Endodermal cell (in vitro differentiated cells): ENCODE measurements around the gene THSD4. TPM values are rescaled to one million over a fixed set of nuclear protein-coding genes. Genes with fewer than 3 reads are reported as not detected.

Experiments
- DNase-seq: peaks from one replicate; pipeline ENCODE4 v3.0.0-alpha.2; 2017
- H3K27ac ChIP-seq: 2 replicates; pipeline ENCODE4 v1.5.1; 2013; ENCODE audit warnings: mild to moderate bottlenecking, low read depth, low read length, moderate library complexity
- H3K27me3 ChIP-seq: 2 replicates; pipeline ENCODE4 v1.6.1; 2013; ENCODE audit warnings: mild to moderate bottlenecking, low read length, moderate library complexity; ENCODE audit not compliant: insufficient read depth, control insufficient read depth, poor library complexity, severe bottlenecking
- H3K36me3 ChIP-seq: 2 replicates; pipeline ENCODE4 v1.7.0; 2013; ENCODE audit warnings: mild to moderate bottlenecking, low read length, moderate library complexity; ENCODE audit not compliant: control insufficient read depth, insufficient read depth
- H3K4me1 ChIP-seq: one replicate; pipeline ENCODE4 v1.7.0; 2013; ENCODE audit warnings: low read length; ENCODE audit not compliant: control insufficient read depth, insufficient read depth
- H3K4me3 ChIP-seq: 2 replicates; pipeline ENCODE4 v1.5.1; 2013; ENCODE audit warnings: mild to moderate bottlenecking, low read length, moderate library complexity
- H3K9ac ChIP-seq: 2 replicates; pipeline ENCODE4 v1.6.1; 2013; ENCODE audit warnings: mild to moderate bottlenecking, low read length, moderate library complexity; ENCODE audit not compliant: poor library complexity, severe bottlenecking; ENCODE audit errors: extremely low read depth
- H3K9me3 ChIP-seq: 2 replicates; pipeline ENCODE4 v1.6.1; 2013; ENCODE audit warnings: mild to moderate bottlenecking, low read length, moderate library complexity; ENCODE audit not compliant: control insufficient read depth
- H3K27ac Mint-ChIP-seq: 2 replicates; pipeline ENCODE4 v1.8.0; 2020; ENCODE audit warnings: mixed read lengths
- H3K27me3 Mint-ChIP-seq: 2 replicates; pipeline ENCODE4 v1.8.0; 2021; ENCODE audit warnings: mild to moderate bottlenecking, mixed read lengths; ENCODE audit not compliant: insufficient read depth
- H3K36me3 Mint-ChIP-seq: 2 replicates; pipeline ENCODE4 v1.8.0; 2020; ENCODE audit warnings: low read depth, mixed read lengths
- H3K4me1 Mint-ChIP-seq: 2 replicates; pipeline ENCODE4 v1.8.0; 2020; ENCODE audit warnings: mixed read lengths
- H3K4me3 Mint-ChIP-seq: 2 replicates; pipeline ENCODE4 v1.8.0; 2020; ENCODE audit warnings: mild to moderate bottlenecking, moderate library complexity, mixed read lengths
- H3K9me3 Mint-ChIP-seq: 2 replicates; pipeline ENCODE4 v1.8.0; 2020; ENCODE audit warnings: mild to moderate bottlenecking, mixed read lengths
- CTCF ChIP-seq: fragments of 200-600 bp; sonication (generic); conservative IDR thresholded peaks from 2 replicates; pipeline ENCODE4 v1.5.0; 2021; ENCODE audit warnings: antibody characterized with exemption, mild to moderate bottlenecking
- WGBS, 2 experiments: methylation state at CpG; one replicate each; pipeline versions ENCODE4 v1.1.5 to v1.1.7; 2013; ENCODE audit warnings: missing lambda C conversion rate in 2 of 2, mixed read lengths in 1 of 2; ENCODE audit not compliant: insufficient coverage in 1 of 2, insufficient read length in 1 of 2; 5-methylcytosine and 5-hydroxymethylcytosine counted together
- total RNA-seq, 2 donors: library from RNA; stranded (reverse); fragmentation: NEBNext Ultra II Directional in 1 of 2; extraction: Animal tissue kit (Norgen Biotek cat#: 25700) in 1 of 2; gene quantifications; 2 replicates in 1 of 2; 3 replicates in 1 of 2; pipeline ENCODE4 v1.2.1, GENCODE V29; 2021

Gene THSD4
- total RNA-seq, 2 donors from 2014 or later = 4.6 to 5.4 TPM

- Histone ChIP-seq H3K9me3 (no peaks in the 10 kb centered on the region), H3K4me1 (no peaks in the 10 kb centered on the region), H3K27me3 (no peaks in the 10 kb centered on the region), H3K36me3 (no peaks in the 10 kb centered on the region), H3K27ac (no peak overlapping the region), H3K9ac (no peak overlapping the region), H3K4me3 (no peak overlapping the region)
- no peak for TF ChIP-seq CTCF
- Mint-ChIP-seq H3K4me3 (no peak overlapping the region), H3K27me3 (no peaks in the 10 kb centered on the region), H3K27ac (no peak overlapping the region), H3K9me3 (no peaks in the 10 kb centered on the region), H3K4me1 (peaks cover 4% of the 10 kb centered on the region), H3K36me3 (no peaks in the 10 kb centered on the region)
- 84 to 100% methylated on average over 1 of the region's 1 CpG for WGBS, 2 experiments
- DNase-seq = no peak
These were observed 210.2 kb downstream of the THSD4 start for GRCh38 chr15:71325481-71325880.

- no peak overlapping the region for H3K9ac ChIP-seq
- H3K9me3 Mint-ChIP-seq = no peaks in the 10 kb centered on the region
- no peaks in the 10 kb centered on the region for H3K9me3 ChIP-seq
- no peak for DNase-seq
- no peaks in the 10 kb centered on the region for H3K36me3 Mint-ChIP-seq
- no peak overlapping the region for H3K27ac Mint-ChIP-seq
- H3K27ac ChIP-seq = no peak overlapping the region
- H3K4me1 Mint-ChIP-seq = peaks cover 6% of the 10 kb centered on the region
- H3K4me3 ChIP-seq = no peak overlapping the region
- H3K27me3 Mint-ChIP-seq = no peaks in the 10 kb centered on the region
- H3K4me1 ChIP-seq = no peaks in the 10 kb centered on the region
- TF ChIP-seq CTCF = no peak
- H3K27me3 ChIP-seq = no peaks in the 10 kb centered on the region
- no peaks in the 10 kb centered on the region for H3K36me3 ChIP-seq
- no peak overlapping the region for H3K4me3 Mint-ChIP-seq
- WGBS, 2 experiments = 83 to 88% methylated on average over 2 to 3 of the region's 3 CpGs
These were observed 213.2 kb downstream of the THSD4 start for GRCh38 chr15:71328453-71328852.

GRCh38 chr15:71329041-71329440 is 213.8 kb downstream of the THSD4 start:
- no peaks in the 10 kb centered on the region for H3K9me3 ChIP-seq
- TF ChIP-seq CTCF = no peak
- DNase-seq = no peak
- no peak overlapping the region for H3K9ac ChIP-seq
- H3K4me3 Mint-ChIP-seq = no peak overlapping the region
- no peak overlapping the region for H3K4me3 ChIP-seq
- no peak overlapping the region for H3K27ac Mint-ChIP-seq
- no peaks in the 10 kb centered on the region for H3K27me3 Mint-ChIP-seq
- H3K36me3 Mint-ChIP-seq = no peaks in the 10 kb centered on the region
- WGBS, 2 experiments = 94 to 95% methylated on average over 8 of the region's 8 CpGs
- H3K36me3 ChIP-seq = no peaks in the 10 kb centered on the region
- H3K27ac ChIP-seq = no peak overlapping the region
- H3K27me3 ChIP-seq = no peaks in the 10 kb centered on the region
- no peaks in the 10 kb centered on the region for H3K9me3 Mint-ChIP-seq
- no peaks in the 10 kb centered on the region for H3K4me1 ChIP-seq
- peaks cover 6% of the 10 kb centered on the region for H3K4me1 Mint-ChIP-seq
